IMR-90 (cell line): ENCODE results near the gene TMEM95. TPM values are rescaled to one million over a fixed set of nuclear protein-coding genes. Genes with fewer than 3 reads are reported as not detected.

Source experiments
- ATAC-seq: fragments of 200-7000 bp; cut with Tn5 transposase; 2 replicates; pipeline ENCODE4 v1.9.1; 2020; ENCODE audit warnings: low read depth, mild to moderate bottlenecking, moderate library complexity
- BruUV-seq: library from RNA; stranded (reverse); fragments of 400-500 nt; replicated peaks from 2 replicates; lab custom pipeline; 2021; lab: Mats Ljungman, UMichigan
- CTCF ChIA-PET: fragments of 300-600 bp; formaldehyde crosslinking; extraction: SDS; loops from one replicate; lab custom pipeline; 2021; ENCODE audit warnings: antibody characterized with exemption; lab: Yijun Ruan, JAX
- POLR2A ChIA-PET: fragments of 300-600 bp; sonication (Branson Sonifier 250); formaldehyde crosslinking; loops from one replicate; lab custom pipeline; 2022; ENCODE audit warnings: antibody characterized with exemption; ENCODE audit not compliant: unreplicated experiment; lab: Charles Lee
- DNase-seq: peaks from one replicate; pipeline ENCODE4 v3.0.0; 2013
- H2AFZ ChIP-seq: replicated peaks from 2 replicates; pipeline ENCODE3; 2013; ENCODE audit warnings: low read length, mild to moderate bottlenecking; ENCODE audit not compliant: poor library complexity
- H2AK5ac ChIP-seq: 2 replicates; pipeline ENCODE4 v1.6.1; 2013; ENCODE audit warnings: low read depth, low read length, inconsistent platforms
- H2AK9ac ChIP-seq: replicated peaks from 2 replicates; pipeline ENCODE3; 2013; ENCODE audit warnings: mild to moderate bottlenecking, low read depth, low read length, moderate library complexity; ENCODE audit not compliant: poor library complexity
- H2BK120ac ChIP-seq: 2 replicates; pipeline ENCODE4 v1.6.1; 2013; ENCODE audit warnings: low read depth, low read length, inconsistent platforms
- H2BK15ac ChIP-seq: 3 replicates; pipeline ENCODE4 v1.6.1; 2013; ENCODE audit warnings: low read depth, low read length, inconsistent platforms
- H2BK20ac ChIP-seq: 2 replicates; pipeline ENCODE4 v1.6.1; 2013; ENCODE audit warnings: low read depth, mild to moderate bottlenecking, inconsistent platforms, low read length, moderate library complexity
- H2BK5ac ChIP-seq: 2 replicates; pipeline ENCODE4 v1.6.1; 2013; ENCODE audit warnings: mild to moderate bottlenecking, low read depth, low read length, inconsistent platforms; ENCODE audit not compliant: poor library complexity, severe bottlenecking
- H3K14ac ChIP-seq: replicated peaks from 2 replicates; pipeline ENCODE4 v1.6.1; 2013; ENCODE audit warnings: low read depth, low read length, inconsistent platforms
- H3K18ac ChIP-seq: 2 replicates; pipeline ENCODE4 v1.6.1; 2013; ENCODE audit warnings: low read depth, low read length, control low read depth
- H3K23ac ChIP-seq: 2 replicates; pipeline ENCODE4 v1.6.1; 2013; ENCODE audit warnings: low read depth, low read length, inconsistent platforms
- H3K27ac ChIP-seq: 2 replicates; pipeline ENCODE4 v1.5.1; 2013; ENCODE audit warnings: mild to moderate bottlenecking, control low read depth, low read length; ENCODE audit not compliant: insufficient read depth
- H3K27me3 ChIP-seq: 2 replicates; pipeline ENCODE4 v1.6.1; 2013; ENCODE audit warnings: low read length; ENCODE audit not compliant: control insufficient read depth, insufficient read depth
- H3K36me3 ChIP-seq: 2 replicates; pipeline ENCODE4 v1.6.1; 2013; ENCODE audit warnings: low read length, mixed read lengths; ENCODE audit not compliant: control insufficient read depth, insufficient read depth
- H3K4ac ChIP-seq: 2 replicates; pipeline ENCODE4 v1.6.1; 2013; ENCODE audit warnings: low read depth, low read length, inconsistent platforms
- H3K4me1 ChIP-seq: 2 replicates; pipeline ENCODE4 v1.6.1; 2013; ENCODE audit warnings: low read length, mixed read lengths; ENCODE audit not compliant: control insufficient read depth, insufficient read depth
- H3K4me2 ChIP-seq: 2 replicates; pipeline ENCODE4 v1.6.1; 2013; ENCODE audit warnings: low read depth, mild to moderate bottlenecking, control low read depth, low read length, moderate library complexity
- H3K4me3 ChIP-seq: 2 replicates; pipeline ENCODE4 v1.5.1; 2013; ENCODE audit warnings: low read depth, mild to moderate bottlenecking, control low read depth, low read length, moderate library complexity; ENCODE audit not compliant: insufficient read depth
- H3K56ac ChIP-seq: 2 replicates; pipeline ENCODE4 v1.6.1; 2013; ENCODE audit warnings: low read length, inconsistent platforms; ENCODE audit not compliant: insufficient read depth; ENCODE audit errors: extremely low read depth
- H3K79me1 ChIP-seq, 2 experiments: 2 replicates each; pipeline ENCODE4 v1.6.1; 2013; ENCODE audit warnings: low read length in 2 of 2, inconsistent platforms in 1 of 2, low read depth in 1 of 2
- H3K9ac ChIP-seq: 2 replicates; pipeline ENCODE4 v1.6.1; 2013; ENCODE audit warnings: low read depth, low read length, control low read depth
- H3K9me1 ChIP-seq: 2 replicates; pipeline ENCODE4 v1.6.1; 2013; ENCODE audit warnings: low read length, inconsistent platforms; ENCODE audit not compliant: insufficient read depth
- H3K9me3 ChIP-seq: 2 replicates; pipeline ENCODE4 v1.6.1; 2013; ENCODE audit warnings: low read length; ENCODE audit not compliant: control insufficient read depth, insufficient read depth
- H4K20me1 ChIP-seq: 2 replicates; pipeline ENCODE4 v1.6.1; 2013; ENCODE audit warnings: low read length, inconsistent platforms; ENCODE audit not compliant: insufficient read depth
- H4K5ac ChIP-seq: 2 replicates; pipeline ENCODE4 v1.6.1; 2013; ENCODE audit warnings: mild to moderate bottlenecking, low read depth, low read length, control low read depth
- H4K8ac ChIP-seq, 2 experiments: 2 replicates each; pipeline ENCODE4 v1.6.1; 2013; ENCODE audit warnings: low read depth in 2 of 2, low read length in 2 of 2, control low read depth in 1 of 2, inconsistent platforms in 1 of 2
- H4K91ac ChIP-seq: 2 replicates; pipeline ENCODE4 v1.6.1; 2013; ENCODE audit warnings: low read depth, low read length, inconsistent platforms; ENCODE audit not compliant: insufficient read depth
- BHLHE40 ChIP-seq: fragments of 150-350 bp; IDR thresholded peaks from 2 replicates; pipeline ENCODE4 v1.6.1; 2016; ENCODE audit warnings: mild to moderate bottlenecking, low read depth, low read length
- CEBPB ChIP-seq: IDR thresholded peaks from 2 replicates; pipeline ENCODE4 v1.6.1; 2012; ENCODE audit warnings: low read depth, low read length, improper control_type of control experiment
- CHD1 ChIP-seq: IDR thresholded peaks from 2 replicates; pipeline ENCODE4 v1.6.1; 2012; ENCODE audit warnings: low read depth, low read length, improper control_type of control experiment
- MXI1 ChIP-seq: IDR thresholded peaks from 2 replicates; pipeline ENCODE4 v1.6.1; 2012; ENCODE audit warnings: low read depth, mild to moderate bottlenecking, low read length, moderate library complexity, borderline replicate concordance
- POLR2A ChIP-seq: IDR thresholded peaks from 2 replicates; pipeline ENCODE4 v1.6.1; 2012; ENCODE audit warnings: mild to moderate bottlenecking, low read depth, low read length
- RAD21 ChIP-seq: IDR thresholded peaks from 2 replicates; pipeline ENCODE4 v1.6.1; 2012; ENCODE audit warnings: low read length, improper control_type of control experiment
- RCOR1 ChIP-seq: IDR thresholded peaks from 2 replicates; pipeline ENCODE4 v1.6.1; 2012; ENCODE audit warnings: mild to moderate bottlenecking, low read length, improper control_type of control experiment; ENCODE audit not compliant: insufficient replicate concordance
- RFX5 ChIP-seq: IDR thresholded peaks from 2 replicates; pipeline ENCODE4 v1.8.0; 2012; ENCODE audit warnings: low read depth, mild to moderate bottlenecking, low read length, moderate library complexity
- WGBS, 2 experiments: methylation state at CpG; one replicate each; pipeline versions ENCODE4 v1.1.5 to v1.1.7; 2013; ENCODE audit warnings: missing lambda C conversion rate in 2 of 2; ENCODE audit not compliant: insufficient read length in 1 of 2; ENCODE audit errors: extremely low coverage in 2 of 2; 5-methylcytosine and 5-hydroxymethylcytosine counted together
- dilution Hi-C: fragments of 300-500 bp; cut with HindIII; formaldehyde crosslinking; loops from one replicate; pipeline ENCODE4 v1.14.3; 2018; ENCODE audit warnings: low sequenced_read_pairs; ENCODE audit not compliant: unreplicated experiment
- in situ Hi-C: fragments of 300-500 bp; cut with MboI; formaldehyde crosslinking; loops from 3 replicates; pipeline ENCODE4 v1.14.3; 2019; ENCODE audit warnings: low sequenced_read_pairs, inconsistent platforms, mixed read lengths
- intact Hi-C: fragments of 100-400 bp; cut with micrococcal nuclease; formaldehyde crosslinking; loops from 2 replicates; pipeline ENCODE4 v1.10.0; 2022
- polyA plus RNA-seq, 3 experiments: library from polyadenylated mRNA; depleted of rRNA; stranded (reverse); fragments of >200 nt; gene quantifications; 2 replicates each; pipeline ENCODE4 v1.2.3, GENCODE V29; 2012; ENCODE audit warnings: low replicate concordance in 1 of 3
- total RNA-seq: library from RNA; depleted of rRNA; stranded (reverse); fragments of >200 nt; gene quantifications from 2 replicates; pipeline ENCODE4 v1.2.3, GENCODE V29; 2012
- TF ChIP-seq, protein P1 (sequence below): fragments of 150-350 bp; IDR thresholded peaks from 2 replicates; pipeline ENCODE4 v1.6.1; 2016; ENCODE audit warnings: low read depth, mild to moderate bottlenecking, low read length, moderate library complexity, borderline replicate concordance

The TMEM95 gene
- total and polyA plus RNA-seq, 2 of the 4 experiments (the other 2 are of a cell fraction): not detected

DNA sequence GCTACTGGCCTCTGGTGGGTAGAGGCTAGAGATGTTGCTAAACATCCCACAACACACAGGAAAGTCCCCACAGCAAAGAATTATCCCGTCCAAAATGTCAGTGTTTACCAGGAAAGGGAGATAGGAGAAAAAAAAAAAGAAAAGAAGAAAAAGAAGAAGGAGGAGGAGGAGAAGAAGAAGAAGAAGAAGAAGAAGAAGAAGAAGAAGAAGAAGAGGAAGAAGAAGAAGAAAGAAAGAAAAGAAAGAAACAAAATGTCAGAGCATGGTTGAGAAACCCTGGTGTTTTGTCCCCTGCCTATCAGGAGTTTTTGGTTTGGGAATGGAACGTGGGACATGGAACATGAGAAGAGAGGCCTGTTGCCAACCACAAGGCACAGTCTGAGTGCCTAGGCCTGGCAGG, 2.4 kb downstream of the TMEM95 start:
- Histone ChIP-seq H2AK5ac (no peak overlapping the region), H3K18ac (no peak overlapping the region), H4K20me1 (peaks cover 18% of the 10 kb centered on the region; the same call in 1 of the 2 replicates), H3K4ac (no peak overlapping the region), H4K5ac (no peak overlapping the region), H2BK15ac (no peak overlapping the region), H3K23ac (no peak overlapping the region), H3K79me1 (peaks cover 18 to 38% of the 10 kb centered on the region in 2 experiments; a peak in 3 of 4 replicates), H3K4me1 (peaks cover 32% of the 10 kb centered on the region), H3K27ac (no peak overlapping the region), H2BK5ac (no peak overlapping the region), H2BK20ac (no peak overlapping the region), H3K4me2 (no peak overlapping the region), H3K9ac (no peak overlapping the region), H2AK9ac (no peak overlapping the region), H3K56ac (no peak overlapping the region), H3K27me3 (no peaks in the 10 kb centered on the region), H2BK120ac (no peak overlapping the region), H2AFZ (no peak overlapping the region), H3K9me1 (peaks cover 21% of the 10 kb centered on the region), H3K14ac (no peak overlapping the region), H3K9me3 (no peaks in the 10 kb centered on the region), H4K91ac (no peak overlapping the region), H4K8ac (no peak overlapping the region), H3K4me3 (no peak overlapping the region), H3K36me3 (no peaks in the 10 kb centered on the region)
- WGBS, 2 experiments: no CpG with 5 or more reads among the region's 2 CpGs
- ATAC-seq: no peak
- no TSS peak for BruUV-seq
- dilution Hi-C loops (no loop called here), in situ Hi-C loops (loop anchor here (5.0 to 10.0 kb wide), 2 partner anchors 35 to 197 kb away; partner anchors contain the start of genes PLSCR3 and TNFSF13), intact Hi-C loops (no loop called here)
- CTCF ChIA-PET: interaction anchor here (0.6 to 4.1 kb wide), 2 partner anchors 19 to 203 kb away, joined by 3 to 19 read pairs; partner anchors contain the start of gene SENP3
- POLR2A ChIA-PET: no interaction called here
- TF ChIP-seq CHD1: no peak
- TF ChIP-seq RAD21: no peak
- TF ChIP-seq RCOR1: no peak
- TF ChIP-seq POLR2A: no peak
- TF ChIP-seq, protein P1, sequence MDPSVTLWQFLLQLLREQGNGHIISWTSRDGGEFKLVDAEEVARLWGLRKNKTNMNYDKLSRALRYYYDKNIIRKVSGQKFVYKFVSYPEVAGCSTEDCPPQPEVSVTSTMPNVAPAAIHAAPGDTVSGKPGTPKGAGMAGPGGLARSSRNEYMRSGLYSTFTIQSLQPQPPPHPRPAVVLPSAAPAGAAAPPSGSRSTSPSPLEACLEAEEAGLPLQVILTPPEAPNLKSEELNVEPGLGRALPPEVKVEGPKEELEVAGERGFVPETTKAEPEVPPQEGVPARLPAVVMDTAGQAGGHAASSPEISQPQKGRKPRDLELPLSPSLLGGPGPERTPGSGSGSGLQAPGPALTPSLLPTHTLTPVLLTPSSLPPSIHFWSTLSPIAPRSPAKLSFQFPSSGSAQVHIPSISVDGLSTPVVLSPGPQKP: no peak
- TF ChIP-seq CEBPB: no peak
- no peak for TF ChIP-seq BHLHE40
- no peak for TF ChIP-seq MXI1
- TF ChIP-seq RFX5: no peak
- DNase-seq: no peak
